ENCODE data around the gene RBM44.

DNA sequence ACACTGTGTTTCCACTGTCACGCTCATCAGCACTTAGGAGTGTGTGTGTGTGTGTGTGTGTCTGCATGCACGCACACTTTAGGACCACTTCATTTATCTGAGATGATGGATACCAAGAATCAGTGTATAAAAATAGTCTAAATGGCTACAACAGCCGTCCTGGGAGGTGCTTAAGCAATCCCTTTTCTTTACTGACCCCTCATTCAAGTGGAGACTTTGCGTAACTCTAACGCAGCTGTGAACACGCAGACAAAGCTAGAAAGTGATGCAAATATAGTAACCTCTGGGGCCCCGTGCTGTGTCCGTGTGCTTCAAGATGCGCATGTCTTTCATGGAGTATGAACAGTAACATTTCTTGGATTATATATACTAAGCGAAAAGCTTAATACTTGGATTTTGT is 40.4 kb upstream of the RBM44 start:
- TF ChIP-seq CTCF (conservative IDR thresholded peaks at IDR 0.05), result no peak
- TF ChIP-seq EZH2 (IDR thresholded peaks at IDR 0.05; ENCODE audit: low read depth), result no peak

Measured in PC-9 (cell line).